ENCODE measurements around the gene MRPL23. TPM values are rescaled to one million over a fixed set of nuclear protein-coding genes. Genes with fewer than 3 reads are reported as not detected.

MRPL23 gene
- total RNA-seq, 1 donor from 2014 or later = 26.9 TPM

- Mint-ChIP-seq H3K4me3 (ENCODE audit: unreplicated experiment) (no peak overlapping the region), H3K36me3 (ENCODE audit: low read depth, unreplicated experiment) (no peaks in the 10 kb centered on the region), H3K4me1 (ENCODE audit: low read depth, unreplicated experiment) (peaks cover 5% of the 10 kb centered on the region), H3K27ac (ENCODE audit: unreplicated experiment) (no peak overlapping the region), H3K9me3 (ENCODE audit: unreplicated experiment) (no peaks in the 10 kb centered on the region), H3K27me3 (ENCODE audit: low read depth, unreplicated experiment) (peaks cover 16% of the 10 kb centered on the region)
- Histone ChIP-seq H3K9ac (ENCODE audit: low read length) (no peak overlapping the region), H3K79me2 (ENCODE audit: insufficient read depth, low read length) (no peaks in the 10 kb centered on the region), H3K4me2 (ENCODE audit: low read length) (no peak overlapping the region), H3K27me3 (ENCODE audit: insufficient read depth, low read length) (peaks cover 14% of the 10 kb centered on the region), H3K36me3 (ENCODE audit: insufficient read depth, low read length) (no peaks in the 10 kb centered on the region), H2AFZ (ENCODE audit: low read depth, low read length) (peak overlapping the region; percentile 41), H4K20me1 (ENCODE audit: insufficient read depth, low read length) (no peaks in the 10 kb centered on the region), H3K9me3 (ENCODE audit: insufficient read depth, low read depth, low read length) (no peaks in the 10 kb centered on the region), H3K4me1 (ENCODE audit: insufficient read depth, low read length) (no peaks in the 10 kb centered on the region), H3K27ac (ENCODE audit: low read depth, low read length) (no peak overlapping the region), H3K4me3 (ENCODE audit: insufficient read depth, low read depth, low read length) (peak overlapping the region; percentile 10)
- FAIRE-seq (no peak), DNase-seq (ENCODE audit: low read depth) (no peak)
- no peak for TF ChIP-seq CTCF (IDR thresholded peaks at IDR 0.05; ENCODE audit: insufficient read depth, low read depth, low read length)
- TF ChIP-seq EZH2 (IDR thresholded peaks at IDR 0.05; ENCODE audit: insufficient read depth, low read length) = no peak
Measured at GRCh38 chr11:1908618-1909017, 38.5 kb upstream of the MRPL23 start.

GRCh38 chr11:1909524-1909923 is 37.6 kb upstream of the MRPL23 start:
- peaks cover 5% of the 10 kb centered on the region for H3K4me1 Mint-ChIP-seq (ENCODE audit: low read depth, unreplicated experiment)

More at GRCh38 chr11:1909524-1909923, 37.6 kb upstream of the MRPL23 start:
- H3K9ac ChIP-seq (ENCODE audit: low read length) = no peak overlapping the region
- no peaks in the 10 kb centered on the region for H3K36me3 ChIP-seq (ENCODE audit: insufficient read depth, low read length)
- no peak overlapping the region for H3K4me3 Mint-ChIP-seq (ENCODE audit: unreplicated experiment)
- no peak overlapping the region for H2AFZ ChIP-seq (ENCODE audit: low read depth, low read length)
- no peaks in the 10 kb centered on the region for H3K4me1 ChIP-seq (ENCODE audit: insufficient read depth, low read length)
- no peaks in the 10 kb centered on the region for H4K20me1 ChIP-seq (ENCODE audit: insufficient read depth, low read length)
- no peaks in the 10 kb centered on the region for H3K9me3 Mint-ChIP-seq (ENCODE audit: unreplicated experiment)
- no peaks in the 10 kb centered on the region for H3K79me2 ChIP-seq (ENCODE audit: insufficient read depth, low read length)
- FAIRE-seq = no peak
- H3K27me3 ChIP-seq (ENCODE audit: insufficient read depth, low read length) = peaks cover 14% of the 10 kb centered on the region
- no peak overlapping the region for H3K27ac ChIP-seq (ENCODE audit: low read depth, low read length)
- H3K4me2 ChIP-seq (ENCODE audit: low read length) = no peak overlapping the region
- no peaks in the 10 kb centered on the region for H3K9me3 ChIP-seq (ENCODE audit: insufficient read depth, low read depth, low read length)
- H3K36me3 Mint-ChIP-seq (ENCODE audit: low read depth, unreplicated experiment) = no peaks in the 10 kb centered on the region
- DNase-seq (ENCODE audit: low read depth) = no peak
- H3K27ac Mint-ChIP-seq (ENCODE audit: unreplicated experiment) = no peak overlapping the region
- TF ChIP-seq CTCF (IDR thresholded peaks at IDR 0.05; ENCODE audit: insufficient read depth, low read depth, low read length) (no peak), EZH2 (IDR thresholded peaks at IDR 0.05; ENCODE audit: insufficient read depth, low read length) (no peak)
- H3K27me3 Mint-ChIP-seq (ENCODE audit: low read depth, unreplicated experiment) = peaks cover 12% of the 10 kb centered on the region
- H3K4me3 ChIP-seq (ENCODE audit: insufficient read depth, low read depth, low read length) = no peak overlapping the region

Data from astrocyte (in vitro differentiated cells and primary cell).